Uterus (tissue), 2 donors: ENCODE measurements around the gene TAF13.

Experiments
- CTCF ChIP-seq, 4 experiments: fragments of 200-600 bp in 2 of 4; fragments of 450-650 bp in 2 of 4; sonication (generic) in 2 of 4; IDR thresholded peaks; one replicate each; pipeline ENCODE4 v1.5.1; 2016 to 2019; ENCODE audit warnings: antibody characterized with exemption in 4 of 4, mild to moderate bottlenecking in 2 of 4, moderate library complexity in 1 of 4
- POLR2A ChIP-seq, 2 donors: fragments of 450-650 bp; IDR thresholded peaks; one replicate each; pipeline ENCODE4 v1.6.1; 2016; ENCODE audit warnings: antibody characterized with exemption in 2 of 2, mild to moderate bottlenecking in 1 of 2, moderate library complexity in 1 of 2

- TF ChIP-seq POLR2A (IDR thresholded peaks at IDR 0.05), result no peak
- TF ChIP-seq CTCF (IDR thresholded peaks at IDR 0.05), result no peak
These were observed 48.0 kb downstream of the TAF13 start for GRCh38 chr1:109027841-109028240.
